CD4-positive, alpha-beta memory T cell (primary cell): ENCODE data around the gene ZCWPW1. TPM values are rescaled to one million over a fixed set of nuclear protein-coding genes. Genes with fewer than 3 reads are reported as not detected.

ENCODE experiments used
- CTCF ChIA-PET: fragments of 350-600 bp; sonication (Branson Sonifier 250); formaldehyde crosslinking; loops from one replicate; lab custom pipeline; 2021; ENCODE audit warnings: inconsistent platforms; ENCODE audit not compliant: partially characterized antibody; lab: Charles Lee
- POLR2A ChIA-PET: fragments of 350-600 bp; sonication (Branson Sonifier 250); formaldehyde crosslinking; loops from one replicate; lab custom pipeline; 2021; ENCODE audit not compliant: partially characterized antibody; lab: Charles Lee
- DNase-seq, 5 donors: peaks; one replicate each; pipeline versions ENCODE4 v3.0.0 to v3.0.0-alpha.2; 2020 to 2022; ENCODE audit warnings: mixed read lengths in 1 of 5
- H3K27ac ChIP-seq: one replicate; pipeline ENCODE4 v1.7.0; 2013; ENCODE audit warnings: low read depth, low read length
- H3K27me3 ChIP-seq: 2 replicates; pipeline ENCODE4 v1.7.0; 2013; ENCODE audit warnings: mild to moderate bottlenecking, low read length, moderate library complexity; ENCODE audit not compliant: insufficient read depth
- H3K36me3 ChIP-seq: 2 replicates; pipeline ENCODE4 v1.7.0; 2013; ENCODE audit warnings: mild to moderate bottlenecking, low read length, moderate library complexity; ENCODE audit not compliant: insufficient read depth
- H3K4me1 ChIP-seq: 2 replicates; pipeline ENCODE4 v1.7.0; 2013; ENCODE audit warnings: mild to moderate bottlenecking, low read length, moderate library complexity; ENCODE audit not compliant: insufficient read depth
- H3K4me3 ChIP-seq, 2 donors: one replicate each; pipeline ENCODE4 v1.7.0; 2013; ENCODE audit warnings: low read length in 2 of 2, mild to moderate bottlenecking in 1 of 2
- H3K9me3 ChIP-seq, 2 donors: one replicate each; pipeline ENCODE4 v1.7.0; 2013; ENCODE audit warnings: low read length in 2 of 2, control low read depth in 1 of 2; ENCODE audit not compliant: control insufficient read depth in 1 of 2
- H3K27ac Mint-ChIP-seq, 7 donors: one replicate each; pipeline ENCODE4 v1.8.0; 2020 to 2021; ENCODE audit warnings: mixed read lengths in 7 of 7, mild to moderate bottlenecking in 6 of 7, inconsistent platforms in 3 of 7, moderate library complexity in 3 of 7
- H3K27me3 Mint-ChIP-seq, 2 donors: one replicate each; pipeline ENCODE4 v1.8.0; 2020 to 2021; ENCODE audit warnings: mixed read lengths in 2 of 2
- H3K36me3 Mint-ChIP-seq, 2 donors: one replicate each; pipeline ENCODE4 v1.8.0; 2020 to 2021; ENCODE audit warnings: mixed read lengths in 2 of 2, inconsistent platforms in 1 of 2, mild to moderate bottlenecking in 1 of 2
- H3K4me1 Mint-ChIP-seq, 4 donors: one replicate each; pipeline ENCODE4 v1.8.0; 2020 to 2021; ENCODE audit warnings: mixed read lengths in 4 of 4, mild to moderate bottlenecking in 1 of 4
- H3K4me3 Mint-ChIP-seq, 8 donors: one replicate each; pipeline ENCODE4 v1.8.0; 2020 to 2021; ENCODE audit warnings: mixed read lengths in 8 of 8, mild to moderate bottlenecking in 7 of 8, moderate library complexity in 6 of 8, inconsistent platforms in 3 of 8
- H3K9me3 Mint-ChIP-seq, 8 donors: one replicate each; pipeline ENCODE4 v1.8.0; 2020 to 2021; ENCODE audit warnings: mixed read lengths in 8 of 8, mild to moderate bottlenecking in 5 of 8, inconsistent platforms in 3 of 8, moderate library complexity in 1 of 8
- intact Hi-C: fragments of 100-400 bp; cut with micrococcal nuclease; formaldehyde crosslinking; loops from one replicate; pipeline ENCODE4 v1.15.1; 2023
- polyA plus RNA-seq, 2 donors: library from polyadenylated mRNA; unstranded; fragments of 300-500 nt; fragmentation: Illumina TruSeq; gene quantifications; one replicate each; pipeline ENCODE4 v1.2.3, GENCODE V29; 2021
- total RNA-seq, 2 experiments: library from RNA; stranded (reverse); gene quantifications; one replicate each; pipeline ENCODE4 v1.2.3, GENCODE V29; 2021

ZCWPW1 gene
- total and polyA plus RNA-seq, 4 experiments from 2014 or later = 5.0 to 12.4 (median 8.1) TPM

- H3K36me3 ChIP-seq = peaks cover 22% of the 10 kb centered on the region
- H3K4me1 ChIP-seq = peaks cover 58% of the 10 kb centered on the region
- no peak overlapping the region for H3K27ac ChIP-seq
- Mint-ChIP-seq H3K36me3 (peaks cover 12 to 66% of the 10 kb centered on the region in 2 donors), H3K4me1 (peaks cover 28 to 82% (median 49%) of the 10 kb centered on the region in 4 donors), H3K4me3 (peak overlapping the region in 7 of 8 donors; percentile 31 to 91 (median 57)), H3K27me3 (peaks cover 0 to 5% of the 10 kb centered on the region in 2 donors), H3K27ac (peak overlapping the region in 6 of 7 donors; percentile 61 to 99 (median 78)), H3K9me3 (peaks cover 0 to 14% (median 0%) of the 10 kb centered on the region in 8 donors)
- intact Hi-C loops = no loop called here
- no peaks in the 10 kb centered on the region for H3K27me3 ChIP-seq
- ChIA-PET CTCF (interaction anchor here (0.7 to 2.7 kb wide), 2 partner anchors 18 to 259 kb away, joined by 3 to 8 read pairs; no protein-coding TSS in a partner anchor), POLR2A (interaction anchor here (0.7 to 7.0 kb wide), 3 partner anchors 21 to 255 kb away, joined by 3 to 74 read pairs (median 3); partner anchors contain the start of genes FBXO24, GPC2, LRCH4 and STAG3)
- no peak for DNase-seq
- H3K9me3 ChIP-seq = no peaks in the 10 kb centered on the region
- no peak overlapping the region for H3K4me3 ChIP-seq
These were observed 4.2 kb upstream of the ZCWPW1 start for GRCh38 chr7:100432621-100433275.

DNA sequence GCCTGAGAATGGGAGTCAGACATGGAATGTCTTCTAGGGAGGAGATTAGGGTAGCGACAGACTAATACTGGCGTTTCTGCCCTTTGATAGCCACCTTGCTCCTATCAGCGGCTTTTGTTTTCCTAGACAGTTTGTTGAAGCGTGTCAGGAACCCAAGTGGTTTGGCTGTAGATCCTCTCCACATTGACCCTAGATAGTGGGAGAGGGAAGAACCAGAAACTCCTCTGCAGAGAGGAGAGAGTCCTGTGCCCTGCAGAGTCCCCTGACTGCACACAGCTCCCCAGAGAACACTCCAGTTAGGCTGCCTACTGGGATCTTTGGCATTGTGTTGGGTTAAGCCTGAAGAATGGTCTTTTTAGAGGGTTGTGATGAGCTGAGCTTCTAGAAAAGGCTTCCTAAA, 3.5 kb upstream of the ZCWPW1 start:
- Mint-ChIP-seq H3K36me3 (peaks cover 12 to 66% of the 10 kb centered on the region in 2 donors), H3K27ac (peak overlapping the region; percentile 61 to 99 (median 88)), H3K27me3 (peaks cover 0 to 5% of the 10 kb centered on the region in 2 donors), H3K4me3 (peak overlapping the region; percentile 67 to 91 (median 83)), H3K4me1 (peaks cover 28 to 82% (median 47%) of the 10 kb centered on the region in 4 donors), H3K9me3 (peaks cover 0 to 14% (median 0%) of the 10 kb centered on the region in 8 donors)
- Histone ChIP-seq H3K36me3 (peaks cover 22% of the 10 kb centered on the region), H3K27me3 (no peaks in the 10 kb centered on the region), H3K9me3 (no peaks in the 10 kb centered on the region), H3K27ac (no peak overlapping the region), H3K4me1 (peaks cover 59% of the 10 kb centered on the region), H3K4me3 (peak overlapping the region in 1 of 2 donors; percentile 11)
- DNase-seq = no peak
- POLR2A ChIA-PET = interaction anchor here (1.0 to 5.2 kb wide), 2 partner anchors 47 to 153 kb away, joined by 3 to 80 read pairs; partner anchors contain the start of genes FBXO24, LRCH4 and TSC22D4
- intact Hi-C loops = no loop called here
- CTCF ChIA-PET = interaction anchor here (0.7 kb wide), 1 partner anchor 259 kb away, joined by 3 read pairs; no protein-coding TSS in a partner anchor

DNA sequence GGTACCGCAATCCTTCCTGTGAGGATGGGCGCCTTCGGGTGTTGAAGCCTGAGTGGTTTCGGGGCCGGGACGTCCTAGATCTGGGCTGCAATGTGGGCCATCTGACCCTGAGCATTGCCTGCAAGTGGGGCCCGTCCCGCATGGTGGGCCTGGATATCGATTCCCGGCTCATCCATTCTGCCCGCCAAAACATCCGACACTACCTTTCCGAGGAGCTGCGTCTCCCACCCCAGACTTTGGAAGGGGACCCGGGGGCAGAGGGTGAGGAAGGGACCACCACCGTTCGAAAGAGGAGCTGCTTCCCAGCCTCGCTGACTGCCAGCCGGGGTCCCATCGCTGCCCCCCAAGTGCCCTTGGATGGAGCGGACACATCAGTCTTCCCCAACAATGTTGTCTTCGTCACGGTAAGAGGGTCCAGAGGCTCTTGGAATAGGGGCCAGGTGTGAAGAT, 2.8 kb upstream of the ZCWPW1 start:
- peaks cover 0 to 12% (median 0%) of the 10 kb centered on the region in 8 donors for H3K9me3 Mint-ChIP-seq
- ChIA-PET CTCF (no interaction called here), POLR2A (interaction anchor here (1.0 to 5.2 kb wide), 3 partner anchors 48 to 153 kb away, joined by 3 to 80 read pairs (median 22); partner anchors contain the start of genes FBXO24, LRCH4 and TSC22D4)
- H3K36me3 ChIP-seq = peaks cover 22% of the 10 kb centered on the region
- peaks cover 0 to 5% of the 10 kb centered on the region in 2 donors for H3K27me3 Mint-ChIP-seq
- peaks cover 54% of the 10 kb centered on the region for H3K4me1 ChIP-seq
- H3K27me3 ChIP-seq = no peaks in the 10 kb centered on the region
- peak overlapping the region; percentile 100 for H3K27ac ChIP-seq
- DNase-seq = peak in 1 of 5 donors; percentile 49
- H3K36me3 Mint-ChIP-seq = peaks cover 12 to 64% of the 10 kb centered on the region in 2 donors
- H3K4me3 Mint-ChIP-seq = peak overlapping the region; percentile 67 to 91 (median 85)
- H3K27ac Mint-ChIP-seq = peak overlapping the region; percentile 64 to 99 (median 88)
- H3K4me3 ChIP-seq = peak overlapping the region in 1 of 2 donors; percentile 95
- no peaks in the 10 kb centered on the region for H3K9me3 ChIP-seq
- H3K4me1 Mint-ChIP-seq = peaks cover 28 to 78% (median 47%) of the 10 kb centered on the region in 4 donors
- intact Hi-C loops = no loop called here

DNA sequence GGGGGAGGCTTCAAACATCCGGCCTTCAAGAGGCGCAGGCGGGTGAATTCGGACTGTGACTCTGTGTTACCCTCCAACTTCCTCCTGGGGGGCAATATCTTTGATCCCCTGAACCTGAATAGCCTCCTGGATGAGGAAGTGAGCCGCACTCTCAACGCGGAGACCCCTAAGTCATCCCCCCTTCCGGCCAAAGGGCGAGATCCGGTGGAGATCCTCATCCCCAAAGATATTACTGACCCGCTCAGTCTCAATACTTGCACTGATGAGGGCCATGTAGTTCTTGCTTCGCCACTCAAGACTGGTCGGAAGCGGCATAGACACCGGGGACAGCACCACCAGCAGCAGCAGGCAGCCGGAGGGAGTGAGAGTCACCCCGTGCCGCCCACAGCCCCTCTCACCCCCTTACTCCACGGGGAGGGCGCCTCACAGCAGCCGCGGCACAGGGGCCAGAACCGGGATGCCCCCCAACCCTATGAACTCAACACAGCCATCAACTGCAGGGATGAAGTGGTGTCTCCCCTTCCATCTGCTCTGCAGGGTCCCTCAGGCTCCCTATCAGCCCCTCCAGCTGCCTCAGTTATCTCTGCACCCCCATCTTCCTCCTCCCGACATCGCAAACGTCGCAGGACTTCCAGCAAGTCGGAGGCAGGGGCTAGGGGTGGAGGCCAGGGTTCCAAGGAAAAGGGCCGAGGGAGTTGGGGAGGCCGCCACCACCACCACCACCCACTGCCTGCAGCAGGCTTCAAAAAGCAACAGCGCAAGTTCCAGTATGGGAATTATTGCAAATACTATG, 2.2 kb upstream of the ZCWPW1 start:
- no peaks in the 10 kb centered on the region for H3K9me3 ChIP-seq
- Mint-ChIP-seq H3K4me1 (peaks cover 28 to 75% (median 48%) of the 10 kb centered on the region in 4 donors), H3K27ac (peak overlapping the region; percentile 90 to 99 (median 93))

GRCh38 chr7:100429637-100430492, 1.4 kb upstream of the ZCWPW1 start, which contains the start of gene MEPCE:
TSS of gene MEPCE (plus strand) at chr7:100429831. CDS start at chr7:100430019, 188 bp downstream.
- H3K4me3 Mint-ChIP-seq = peak within 1 kb of the TSS; percentile 91 to 100 (median 99)
- ChIA-PET CTCF (interaction anchor here (1.2 to 2.5 kb wide), 4 partner anchors 21 to 276 kb away, joined by 3 to 10 read pairs (median 5); partner anchors contain the start of gene POP7), POLR2A (interaction anchor here (0.6 to 5.2 kb wide), 48 partner anchors 8 to 1996 kb away, joined by 3 to 80 read pairs (median 7); partner anchors contain the start of genes AGFG2, AP4M1, ARPC1B and BUD31)
- Histone ChIP-seq H3K4me3 (peak within 1 kb of the TSS; percentile 83 to 95), H3K4me1 (peaks cover 49% of the 10 kb centered on the region), H3K9me3 (no peaks in the 10 kb centered on the region), H3K36me3 (peaks cover 20% of the 10 kb centered on the region), H3K27ac (peak within 1 kb of the TSS; percentile 100), H3K27me3 (no peaks in the 10 kb centered on the region)
- H3K9me3 Mint-ChIP-seq = peaks cover 0 to 12% (median 0%) of the 10 kb centered on the region in 8 donors
- intact Hi-C loops = loop anchor here (1.0 to 5.0 kb wide), 8 partner anchors 20 to 925 kb away; partner anchors contain the start of genes AGFG2, GNB2, UFSP1 and ZKSCAN5
- H3K27ac Mint-ChIP-seq = peak within 1 kb of the TSS; percentile 99 to 100 (median 100)
- H3K4me1 Mint-ChIP-seq = peaks cover 24 to 69% (median 44%) of the 10 kb centered on the region in 4 donors
- H3K27me3 Mint-ChIP-seq = peaks cover 0 to 5% of the 10 kb centered on the region in 2 donors
- peaks cover 12 to 56% of the 10 kb centered on the region in 2 donors for H3K36me3 Mint-ChIP-seq
- DNase-seq = peak; percentile 95 to 96 (median 96)

More for the DNA sequence above, 2.2 kb upstream of the ZCWPW1 start:
- peaks cover 12 to 62% of the 10 kb centered on the region in 2 donors for H3K36me3 Mint-ChIP-seq
- peaks cover 0 to 5% of the 10 kb centered on the region in 2 donors for H3K27me3 Mint-ChIP-seq
- H3K9me3 Mint-ChIP-seq = peaks cover 0 to 12% (median 0%) of the 10 kb centered on the region in 8 donors
- peaks cover 22% of the 10 kb centered on the region for H3K36me3 ChIP-seq
- peaks cover 54% of the 10 kb centered on the region for H3K4me1 ChIP-seq
- H3K27me3 ChIP-seq = no peaks in the 10 kb centered on the region
- ChIA-PET POLR2A (interaction anchor here (0.8 to 5.2 kb wide), 27 partner anchors 7 to 1056 kb away, joined by 3 to 80 read pairs (median 14); partner anchors contain the start of genes AGFG2, AP4M1, ARPC1B and FBXO24), CTCF (interaction anchor here (1.2 kb wide), 1 partner anchor 118 kb away, joined by 3 read pairs; no protein-coding TSS in a partner anchor)
- intact Hi-C loops = no loop called here
- peak in 3 of 5 donors; percentile 28 to 61 (median 33) for DNase-seq
- H3K27ac ChIP-seq = peak overlapping the region; percentile 100
- H3K4me3 ChIP-seq = peak overlapping the region; percentile 23 to 95
- H3K4me3 Mint-ChIP-seq = peak overlapping the region; percentile 82 to 91 (median 86)
